HepG2 (cell line): ENCODE measurements around the gene RNU7-1. TPM values are rescaled to one million over a fixed set of nuclear protein-coding genes. Genes with fewer than 3 reads are reported as not detected.

Source experiments
- ARID3A ChIP-seq: IDR thresholded peaks from 2 replicates; pipeline ENCODE4 v1.6.1; 2012; ENCODE audit warnings: low read depth, low read length, improper control_type of control experiment
- ELK4 ChIP-seq: sonication (generic); formaldehyde crosslinking; IDR thresholded peaks from 2 replicates; pipeline ENCODE4 v1.9.0; 2021; ENCODE audit warnings: missing genetic modification reagents, borderline replicate concordance
- LRRFIP1 ChIP-seq: sonication (generic); formaldehyde crosslinking; conservative IDR thresholded peaks from 2 replicates; pipeline ENCODE4 v1.4.0; 2020; ENCODE audit warnings: missing genetic modification reagents
- ZNF597 ChIP-seq: sonication (generic); formaldehyde crosslinking; IDR thresholded peaks from 2 replicates; pipeline ENCODE4 v1.5.0; 2020; ENCODE audit warnings: missing genetic modification reagents
- ZUFSP ChIP-seq: sonication (generic); formaldehyde crosslinking; IDR thresholded peaks from 2 replicates; pipeline ENCODE4 v1.9.0; 2021; ENCODE audit warnings: missing genetic modification reagents, mild to moderate bottlenecking, borderline replicate concordance
- polyA plus RNA-seq, 8 experiments: library from polyadenylated mRNA; depleted of rRNA in 3 of 8; stranded (reverse) in 7 of 8; unstranded in 1 of 8; fragments of >200 nt; fragmentation: Illumina TruSeq in 4 of 8; extraction: Trizol in 4 of 8; gene quantifications; 2 replicates each; pipeline versions ENCODE4 v1.2.1 to v1.2.3, GENCODE V29; 2011 to 2016; ENCODE audit warnings: low read depth in 4 of 8, missing spikeins in 1 of 8, mixed read lengths in 1 of 8; ENCODE audit not compliant: insufficient read depth in 1 of 8
- total RNA-seq, 5 experiments: library from RNA; depleted of rRNA; stranded (reverse); fragments of >200 nt; fragmentation: Illumina TruSeq; extraction: Trizol; gene quantifications; 2 replicates each; pipeline ENCODE4 v1.2.3, GENCODE V29; 2016; ENCODE audit warnings: low read depth in 1 of 5

The RNU7-1 gene
- total and polyA plus RNA-seq, 2 of the 13 experiments (the other 11 are each of a cell fraction or from before 2014, with no cell fraction given), result not detected

- no peak for TF ChIP-seq ARID3A
- TF ChIP-seq ELK4 (CRISPR knock-in tag), result no peak
- TF ChIP-seq ZUFSP (CRISPR knock-in tag), result no peak
- no peak for TF ChIP-seq ZNF597 (CRISPR knock-in tag)
- TF ChIP-seq LRRFIP1 (CRISPR knock-in tag), result no peak
Observed at GRCh38 chr12:6941782-6942181, 1.8 kb upstream of the RNU7-1 start (continued).
